Tibial nerve (tissue), 4 donors: ENCODE results near the gene PLEK.

Experiments used
- CTCF ChIP-seq, 5 experiments: fragments of 200-600 bp in 3 of 5; fragments of 450-650 bp in 2 of 5; sonication (generic) in 3 of 5; IDR thresholded peaks; one replicate each; pipeline ENCODE4 v1.5.1; 2016 to 2019; ENCODE audit warnings: antibody characterized with exemption in 5 of 5, mild to moderate bottlenecking in 3 of 5, moderate library complexity in 2 of 5
- EP300 ChIP-seq, 2 donors: sonication (generic); formaldehyde crosslinking; IDR thresholded peaks; one replicate each; pipeline ENCODE4 v1.6.1; 2017; ENCODE audit warnings: antibody characterized with exemption in 2 of 2, mild to moderate bottlenecking in 1 of 2
- POLR2A ChIP-seq, 2 donors: fragments of 450-650 bp; IDR thresholded peaks; one replicate each; pipeline ENCODE4 v1.6.1; 2017; ENCODE audit warnings: antibody characterized with exemption in 2 of 2, mild to moderate bottlenecking in 2 of 2, moderate library complexity in 2 of 2

DNA sequence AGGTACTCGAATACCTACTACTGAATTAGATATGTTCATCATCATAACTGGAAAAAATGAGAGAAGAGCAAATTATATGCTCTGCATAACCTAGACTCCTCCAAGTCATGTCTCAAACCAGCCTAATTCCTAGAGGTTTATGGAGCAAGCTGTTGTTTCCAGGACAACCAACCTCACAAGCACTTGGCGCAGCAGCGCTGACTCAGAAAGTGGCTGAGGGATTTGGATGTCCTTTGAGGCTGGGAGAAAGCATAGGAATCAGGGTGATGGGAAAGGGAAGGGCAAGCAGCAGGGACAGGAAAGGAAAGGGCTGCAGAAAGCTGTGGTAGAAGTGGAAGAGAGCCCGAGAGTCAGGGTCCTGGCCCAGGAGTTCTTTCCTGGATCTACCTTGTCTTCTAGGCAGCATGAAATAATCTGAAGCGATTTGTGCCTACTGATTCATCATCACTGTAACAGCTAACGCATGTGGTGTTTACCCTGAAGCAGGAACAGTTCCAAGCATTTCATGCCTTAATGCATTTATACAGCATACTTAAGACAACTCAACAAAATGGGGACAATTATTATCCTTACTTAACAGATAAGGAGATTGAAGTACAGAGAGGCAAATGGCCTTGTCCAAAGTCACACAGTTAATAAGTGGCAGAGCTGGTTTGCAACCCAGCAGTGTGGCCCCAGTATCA, 3.7 kb downstream of the PLEK start:
- TF ChIP-seq CTCF (IDR thresholded peaks at IDR 0.05) (no peak), EP300 (IDR thresholded peaks at IDR 0.05) (no peak), POLR2A (IDR thresholded peaks at IDR 0.05) (no peak)
